Measurements from ENCODE around the gene MIB2. TPM values are rescaled to one million over a fixed set of nuclear protein-coding genes. Genes with fewer than 3 reads are reported as not detected.
"Not testable (repeated sequence)": the region's sequence is repeated elsewhere in the genome, so short reads cannot be mapped to it uniquely, and the experiment has no call there.

Gene MIB2
- total and polyA plus RNA-seq, 12 donors = 1.3 to 608 (median 85.8) TPM

- H3K27me3 ChIP-seq; H3K27ac ChIP-seq; H3K4me1 ChIP-seq (replicated peaks in 1 of 2); H3K9me3 ChIP-seq (replicated peaks in 1 of 3); intact Hi-C loops (cut with DNase I); H3K4me3 ChIP-seq: not testable (repeated sequence)
- WGBS, 4 donors = 88 to 100% (median 93%) methylated on average over 6 to 14 of the region's 14 CpGs
- H3K36me3 ChIP-seq (replicated peaks in 1 of 2) = peaks cover 0 to 11% of the 10 kb centered on the region in 2 donors
- DNase-seq = peak in 1 of 7 donors; percentile 1
Observed at GRCh38 chr1:1637479-1637875, 22.2 kb downstream of the MIB2 start.

- H3K27ac ChIP-seq; H3K9me3 ChIP-seq (replicated peaks in 1 of 3); intact Hi-C loops (cut with DNase I); H3K4me1 ChIP-seq (replicated peaks in 1 of 2); H3K27me3 ChIP-seq; H3K4me3 ChIP-seq: not testable (repeated sequence)
- DNase-seq = peak in 1 of 7 donors; percentile 4
- H3K36me3 ChIP-seq (replicated peaks in 1 of 2) = peaks cover 0 to 11% of the 10 kb centered on the region in 2 donors
- 82 to 95% (median 89%) methylated on average over 1 to 9 of the region's 13 CpGs for WGBS, 4 donors
Observed at GRCh38 chr1:1638528-1638927, 23.2 kb downstream of the MIB2 start.

- H3K9me3 ChIP-seq (replicated peaks in 1 of 3); H3K4me1 ChIP-seq (replicated peaks in 1 of 2); intact Hi-C loops (cut with DNase I); H3K4me3 ChIP-seq; H3K27me3 ChIP-seq; H3K27ac ChIP-seq: not testable (repeated sequence)
- H3K36me3 ChIP-seq (replicated peaks in 1 of 2) = peaks cover 0 to 11% of the 10 kb centered on the region in 2 donors
- DNase-seq = peak in 1 of 7 donors; percentile 13
- 93 to 96% (median 93%) methylated on average over 3 to 15 of the region's 16 CpGs for WGBS, 4 donors
Observed at GRCh38 chr1:1639368-1639767, 24.1 kb downstream of the MIB2 start.

GRCh38 chr1:1640081-1640480, 24.8 kb downstream of the MIB2 start:
- H3K27me3 ChIP-seq; H3K27ac ChIP-seq; H3K9me3 ChIP-seq (replicated peaks in 1 of 3); DNase-seq; intact Hi-C loops (cut with DNase I); H3K4me3 ChIP-seq; H3K4me1 ChIP-seq (replicated peaks in 1 of 2): not testable (repeated sequence)
- WGBS, 4 donors = 94 to 99% (median 96%) methylated on average over 10 to 13 of the region's 25 CpGs; no CpG with 5 or more reads in 1 of the 4 donors
- H3K36me3 ChIP-seq (replicated peaks in 1 of 2) = peaks cover 0 to 11% of the 10 kb centered on the region in 2 donors

GRCh38 chr1:1640711-1641461, 25.6 kb downstream of the MIB2 start:
- DNase-seq = peak in 1 of 7 donors; percentile 6
- peaks cover 0 to 14% of the 10 kb centered on the region in 2 donors for H3K36me3 ChIP-seq (replicated peaks in 1 of 2)
- H3K4me3 ChIP-seq; H3K27ac ChIP-seq; intact Hi-C loops (cut with DNase I); H3K27me3 ChIP-seq; H3K9me3 ChIP-seq (replicated peaks in 1 of 3); H3K4me1 ChIP-seq (replicated peaks in 1 of 2): not testable (repeated sequence)
- WGBS, 4 donors = 92 to 96% (median 94%) methylated on average over 14 to 30 of the region's 38 CpGs

GRCh38 chr1:1646326-1646725, 31.0 kb downstream of the MIB2 start:
- H3K9me3 ChIP-seq (replicated peaks in 1 of 3); DNase-seq; H3K4me3 ChIP-seq; intact Hi-C loops (cut with DNase I); H3K27ac ChIP-seq; H3K27me3 ChIP-seq; H3K4me1 ChIP-seq (replicated peaks in 1 of 2): not testable (repeated sequence)
- WGBS, 4 donors = 70 to 83% (median 76%) methylated on average over 4 to 5 of the region's 5 CpGs
- H3K36me3 ChIP-seq (replicated peaks in 1 of 2) = peaks cover 0 to 36% of the 10 kb centered on the region in 2 donors

GRCh38 chr1:1647567-1648241, 32.4 kb downstream of the MIB2 start:
- peak in 1 of 7 donors; percentile 15 for DNase-seq
- H3K36me3 ChIP-seq (replicated peaks in 1 of 2) = peaks cover 0 to 48% of the 10 kb centered on the region in 2 donors
- H3K27me3 ChIP-seq; H3K27ac ChIP-seq; intact Hi-C loops (cut with DNase I); H3K9me3 ChIP-seq (replicated peaks in 1 of 3); H3K4me3 ChIP-seq; H3K4me1 ChIP-seq (replicated peaks in 1 of 2): not testable (repeated sequence)
- WGBS, 4 donors = 88 to 95% (median 93%) methylated on average over 17 of the region's 17 CpGs

GRCh38 chr1:1648265-1648664, 33.0 kb downstream of the MIB2 start:
- H3K27me3 ChIP-seq; intact Hi-C loops (cut with DNase I); H3K4me1 ChIP-seq (replicated peaks in 1 of 2); H3K27ac ChIP-seq; H3K9me3 ChIP-seq (replicated peaks in 1 of 3); H3K4me3 ChIP-seq: not testable (repeated sequence)
- H3K36me3 ChIP-seq (replicated peaks in 1 of 2) = peaks cover 0 to 53% of the 10 kb centered on the region in 2 donors
- WGBS, 4 donors = 86 to 92% (median 91%) methylated on average over 11 of the region's 11 CpGs
- DNase-seq = peak in 1 of 7 donors; percentile 12
